Activated effector memory CD4-positive, alpha-beta T cell treated with Interleukin-2 at 50 U/mL for 16 hours (primary cell): ENCODE measurements around the gene COL6A2.
A peak's percentile ranks its signal among the peaks of the same experiment; 100 is the strongest.
"Not testable (repeated sequence)": the region's sequence is repeated elsewhere in the genome, so short reads cannot be mapped to it uniquely, and the experiment has no call there.

Source experiments
- DNase-seq: peaks from one replicate; pipeline ENCODE4 v3.0.0-alpha.2; 2020

The COL6A2 gene

GRCh38 chr21:46097336-46098293 lies at the start of gene COL6A2:
COL6A2 (plus strand) TSS chr21:46098112.
- peak; percentile 24 for DNase-seq

- DNase-seq: no peak
Measured at GRCh38 chr21:46048926-46049889, 48.7 kb upstream of the COL6A2 start.

GRCh38 chr21:46049890-46050667 lies 47.8 kb upstream of the COL6A2 start:
- no peak for DNase-seq

- no peak for DNase-seq
Measured at GRCh38 chr21:46050668-46051378, 47.1 kb upstream of the COL6A2 start.

GRCh38 chr21:46051379-46051770 lies 46.5 kb upstream of the COL6A2 start:
- no peak for DNase-seq

- no peak for DNase-seq
Measured at GRCh38 chr21:46051821-46052675, 45.9 kb upstream of the COL6A2 start.

GRCh38 chr21:46052703-46053651 lies 44.9 kb upstream of the COL6A2 start:
- no peak for DNase-seq

- DNase-seq: no peak
Measured at GRCh38 chr21:46054031-46054430, 43.9 kb upstream of the COL6A2 start.

- no peak for DNase-seq
Measured at GRCh38 chr21:46054451-46054881, 43.4 kb upstream of the COL6A2 start.

- no peak for DNase-seq
Measured at GRCh38 chr21:46055863-46056281, 42.0 kb upstream of the COL6A2 start.

- no peak for DNase-seq
Measured at GRCh38 chr21:46056450-46056903, 41.4 kb upstream of the COL6A2 start.

- no peak for DNase-seq
Measured at GRCh38 chr21:46057111-46057709, 40.7 kb upstream of the COL6A2 start.

GRCh38 chr21:46057710-46058241 lies 40.1 kb upstream of the COL6A2 start:
- no peak for DNase-seq

- DNase-seq: no peak
Measured at GRCh38 chr21:46058431-46059145, 39.3 kb upstream of the COL6A2 start.

- no peak for DNase-seq
Measured at GRCh38 chr21:46059195-46059594, 38.7 kb upstream of the COL6A2 start.

- not testable (repeated sequence) for DNase-seq
Measured at GRCh38 chr21:46059711-46060455, 38.0 kb upstream of the COL6A2 start.

GRCh38 chr21:46060596-46061061 lies 37.3 kb upstream of the COL6A2 start:
- no peak for DNase-seq
